HG02981 (cell line): ENCODE results near the gene ERAS.
"Not testable (repeated sequence)": the region's sequence is repeated elsewhere in the genome, so short reads cannot be mapped to it uniquely, and the experiment has no call there.

Source experiments
- ATAC-seq: cut with Tn5 transposase; IDR thresholded peaks from one replicate; pipeline ENCODE4 v1.9.1; 2021; ENCODE audit warnings: mild to moderate bottlenecking, moderate library complexity; ENCODE audit not compliant: unreplicated experiment

ERAS gene

GRCh38 chrX:48794911-48795515 is 31.3 kb upstream of the ERAS start:
- no peak for ATAC-seq

GRCh38 chrX:48798318-48798717 is 28.0 kb upstream of the ERAS start:
- ATAC-seq, result no peak

- no peak for ATAC-seq
Measured at GRCh38 chrX:48800574-48801279, 25.6 kb upstream of the ERAS start.

- peak; percentile 86 for ATAC-seq
Measured at GRCh38 chrX:48801280-48802088, 24.8 kb upstream of the ERAS start, which contains the start of gene HDAC6. Gene HDAC6 (plus strand): TSS chrX:48802067. CDS start chrX:48802693, 626 bp downstream.

- ATAC-seq, result peak; percentile 49
Measured at GRCh38 chrX:48802089-48802904, 24.0 kb upstream of the ERAS start.

GRCh38 chrX:48802905-48803200 is 23.5 kb upstream of the ERAS start:
- no peak for ATAC-seq

- ATAC-seq, result no peak
Measured at GRCh38 chrX:48806081-48806480, 20.2 kb upstream of the ERAS start.

- no peak for ATAC-seq
Measured at GRCh38 chrX:48813644-48814043, 12.7 kb upstream of the ERAS start.

GRCh38 chrX:48814722-48815121 is 11.6 kb upstream of the ERAS start:
- ATAC-seq, result no peak

GRCh38 chrX:48815266-48815665 is 11.0 kb upstream of the ERAS start:
- ATAC-seq, result no peak

- no peak for ATAC-seq
Measured at GRCh38 chrX:48816014-48816810, 10.1 kb upstream of the ERAS start.

GRCh38 chrX:48818098-48818497 is 8.2 kb upstream of the ERAS start:
- ATAC-seq, result no peak

GRCh38 chrX:48818866-48819265 is 7.4 kb upstream of the ERAS start:
- no peak for ATAC-seq

- not testable (repeated sequence) for ATAC-seq
Measured at GRCh38 chrX:48819394-48819793, 6.9 kb upstream of the ERAS start.

GRCh38 chrX:48823053-48823452 is 3.3 kb upstream of the ERAS start:
- no peak for ATAC-seq

- no peak for ATAC-seq
Measured at GRCh38 chrX:48824066-48824465, 2.2 kb upstream of the ERAS start.

- no peak for ATAC-seq
Measured at GRCh38 chrX:48826876-48827653, 752 bp downstream of the ERAS start.

- no peak for ATAC-seq
Measured at GRCh38 chrX:48827654-48827968, 1.3 kb downstream of the ERAS start.

- no peak for ATAC-seq
Measured at GRCh38 chrX:48829016-48829735, 2.9 kb downstream of the ERAS start.
